Measurements from ENCODE around the gene IL10RB. TPM values are rescaled to one million over a fixed set of nuclear protein-coding genes. Genes with fewer than 3 reads are reported as not detected.
"Not testable (repeated sequence)": the region's sequence is repeated elsewhere in the genome, so short reads cannot be mapped to it uniquely, and the experiment has no call there.

The IL10RB gene
- 2.1 TPM for polyA plus RNA-seq (2013, experiment 1 of 2)
- 2.0 TPM for polyA plus RNA-seq (2013, experiment 2 of 2)

GRCh38 chr21:33266050-33266788 is at the start of gene IL10RB:
TSS of gene IL10RB (plus strand) at chr21:33266367. CDS start at chr21:33266466, 99 bp downstream.
- peak within 1 kb of the TSS; percentile 28 for H3K4ac ChIP-seq (ENCODE audit: low read depth, low read length)
- H3K23ac ChIP-seq (ENCODE audit: low read length): no peak within 1 kb of the TSS
- H3K27ac ChIP-seq (ENCODE audit: low read depth, low read length): no peak within 1 kb of the TSS
- no peaks in the 10 kb centered on the region for H3K79me2 ChIP-seq (ENCODE audit: control insufficient read depth, insufficient read depth, low read length)
- H3K56ac ChIP-seq (ENCODE audit: low read length): peak within 1 kb of the TSS; percentile 85
- H3K27me3 ChIP-seq (ENCODE audit: insufficient read depth, low read length, poor library complexity): no peaks in the 10 kb centered on the region
- WGBS (ENCODE audit: extremely low coverage, insufficient coverage, low lambda C conversion rate): no CpG with 5 or more reads among the region's 60 CpGs
- H2BK120ac ChIP-seq (ENCODE audit: low read depth, low read length): no peak within 1 kb of the TSS
- H3K36me3 ChIP-seq (ENCODE audit: control insufficient read depth, insufficient read depth, low read length): peaks cover 2% of the 10 kb centered on the region
- H3K4me1 ChIP-seq (ENCODE audit: control insufficient read depth, low read depth, low read length): no peaks in the 10 kb centered on the region
- H2AK5ac ChIP-seq (ENCODE audit: low read length): no peak within 1 kb of the TSS
- peak; percentile 73 for DNase-seq
- peak within 1 kb of the TSS; percentile 69 for H4K8ac ChIP-seq (ENCODE audit: low read depth, low read length)
- no peaks in the 10 kb centered on the region for H3K79me1 ChIP-seq (ENCODE audit: low read length)
- H3K9ac ChIP-seq (ENCODE audit: low read length): peak within 1 kb of the TSS; percentile 76
- H3K4me3 ChIP-seq (ENCODE audit: low read length): peak within 1 kb of the TSS; percentile 54
- peak within 1 kb of the TSS; percentile 10 for H3K18ac ChIP-seq (ENCODE audit: low read length)
- no peak within 1 kb of the TSS for H2BK5ac ChIP-seq (ENCODE audit: low read length)
- peak within 1 kb of the TSS; percentile 96 for H3K4me2 ChIP-seq (ENCODE audit: low read length)
- no peak within 1 kb of the TSS for H4K5ac ChIP-seq (ENCODE audit: low read length)
- H2BK15ac ChIP-seq (replicated peaks; ENCODE audit: low read depth): no peak within 1 kb of the TSS

GRCh38 chr21:33217138-33217520 is 49.0 kb upstream of the IL10RB start:
- Histone ChIP-seq H2BK120ac (ENCODE audit: low read depth, low read length) (no peak overlapping the region), H3K9ac (ENCODE audit: low read length) (no peak overlapping the region), H2AK5ac (ENCODE audit: low read length) (no peak overlapping the region), H3K4me2 (ENCODE audit: low read length) (no peak overlapping the region), H2BK5ac (ENCODE audit: low read length) (no peak overlapping the region), H3K56ac (ENCODE audit: low read length) (no peak overlapping the region), H3K4me1 (ENCODE audit: control insufficient read depth, low read depth, low read length) (no peaks in the 10 kb centered on the region), H4K8ac (ENCODE audit: low read depth, low read length) (no peak overlapping the region), H3K23ac (ENCODE audit: low read length) (no peak overlapping the region), H3K4me3 (ENCODE audit: low read length) (no peak overlapping the region), H3K36me3 (ENCODE audit: control insufficient read depth, insufficient read depth, low read length) (no peaks in the 10 kb centered on the region), H2BK15ac (replicated peaks; ENCODE audit: low read depth) (no peak overlapping the region), H3K79me2 (ENCODE audit: control insufficient read depth, insufficient read depth, low read length) (no peaks in the 10 kb centered on the region), H3K27me3 (ENCODE audit: insufficient read depth, low read length, poor library complexity) (no peaks in the 10 kb centered on the region), H4K5ac (ENCODE audit: low read length) (no peak overlapping the region), H3K4ac (ENCODE audit: low read depth, low read length) (no peak overlapping the region), H3K27ac (ENCODE audit: low read depth, low read length) (no peak overlapping the region), H3K18ac (ENCODE audit: low read length) (no peak overlapping the region), H3K79me1 (ENCODE audit: low read length) (no peaks in the 10 kb centered on the region)
- WGBS (ENCODE audit: extremely low coverage, insufficient coverage, low lambda C conversion rate): no CpG with 5 or more reads among the region's 2 CpGs
- no peak for DNase-seq

- no peak overlapping the region for H3K27ac ChIP-seq (ENCODE audit: low read depth, low read length)
- H3K27me3 ChIP-seq (ENCODE audit: insufficient read depth, low read length, poor library complexity): no peaks in the 10 kb centered on the region
- no peak overlapping the region for H2AK5ac ChIP-seq (ENCODE audit: low read length)
- no peak overlapping the region for H3K4me2 ChIP-seq (ENCODE audit: low read length)
- no peaks in the 10 kb centered on the region for H3K4me1 ChIP-seq (ENCODE audit: control insufficient read depth, low read depth, low read length)
- no peak overlapping the region for H3K4ac ChIP-seq (ENCODE audit: low read depth, low read length)
- no peak overlapping the region for H3K23ac ChIP-seq (ENCODE audit: low read length)
- no peaks in the 10 kb centered on the region for H3K79me1 ChIP-seq (ENCODE audit: low read length)
- H3K9ac ChIP-seq (ENCODE audit: low read length): no peak overlapping the region
- H3K18ac ChIP-seq (ENCODE audit: low read length): no peak overlapping the region
- no peak overlapping the region for H4K8ac ChIP-seq (ENCODE audit: low read depth, low read length)
- no peak overlapping the region for H2BK5ac ChIP-seq (ENCODE audit: low read length)
- H3K36me3 ChIP-seq (ENCODE audit: control insufficient read depth, insufficient read depth, low read length): no peaks in the 10 kb centered on the region
- H3K79me2 ChIP-seq (ENCODE audit: control insufficient read depth, insufficient read depth, low read length): no peaks in the 10 kb centered on the region
- no peak overlapping the region for H2BK15ac ChIP-seq (replicated peaks; ENCODE audit: low read depth)
- WGBS (ENCODE audit: extremely low coverage, insufficient coverage, low lambda C conversion rate): no CpG with 5 or more reads among the region's 3 CpGs
- no peak for DNase-seq
- H3K4me3 ChIP-seq (ENCODE audit: low read length): no peak overlapping the region
- no peak overlapping the region for H4K5ac ChIP-seq (ENCODE audit: low read length)
- no peak overlapping the region for H2BK120ac ChIP-seq (ENCODE audit: low read depth, low read length)
- no peak overlapping the region for H3K56ac ChIP-seq (ENCODE audit: low read length)
Observed at GRCh38 chr21:33219300-33219699, 46.9 kb upstream of the IL10RB start.

- Histone ChIP-seq H3K27me3 (ENCODE audit: insufficient read depth, low read length, poor library complexity) (no peaks in the 10 kb centered on the region), H3K4ac (ENCODE audit: low read depth, low read length) (no peak overlapping the region), H3K79me2 (ENCODE audit: control insufficient read depth, insufficient read depth, low read length) (no peaks in the 10 kb centered on the region), H2AK5ac (ENCODE audit: low read length) (no peak overlapping the region), H2BK5ac (ENCODE audit: low read length) (no peak overlapping the region), H3K4me3 (ENCODE audit: low read length) (no peak overlapping the region), H3K36me3 (ENCODE audit: control insufficient read depth, insufficient read depth, low read length) (no peaks in the 10 kb centered on the region), H4K8ac (ENCODE audit: low read depth, low read length) (no peak overlapping the region), H3K23ac (ENCODE audit: low read length) (no peak overlapping the region), H3K9ac (ENCODE audit: low read length) (no peak overlapping the region), H4K5ac (ENCODE audit: low read length) (no peak overlapping the region), H2BK120ac (ENCODE audit: low read depth, low read length) (no peak overlapping the region), H3K18ac (ENCODE audit: low read length) (no peak overlapping the region), H3K4me2 (ENCODE audit: low read length) (no peak overlapping the region), H2BK15ac (replicated peaks; ENCODE audit: low read depth) (no peak overlapping the region), H3K79me1 (ENCODE audit: low read length) (no peaks in the 10 kb centered on the region), H3K4me1 (ENCODE audit: control insufficient read depth, low read depth, low read length) (no peaks in the 10 kb centered on the region), H3K56ac (ENCODE audit: low read length) (no peak overlapping the region), H3K27ac (ENCODE audit: low read depth, low read length) (no peak overlapping the region)
- DNase-seq: no peak
- WGBS (ENCODE audit: extremely low coverage, insufficient coverage, low lambda C conversion rate): no CpG with 5 or more reads among the region's 3 CpGs
Observed at GRCh38 chr21:33219954-33220353, 46.2 kb upstream of the IL10RB start.

- H2BK5ac ChIP-seq (ENCODE audit: low read length); H3K23ac ChIP-seq (ENCODE audit: low read length); H2BK120ac ChIP-seq (ENCODE audit: low read depth, low read length); H4K5ac ChIP-seq (ENCODE audit: low read length); H3K79me2 ChIP-seq (ENCODE audit: control insufficient read depth, insufficient read depth, low read length); H3K9ac ChIP-seq (ENCODE audit: low read length); H3K4ac ChIP-seq (ENCODE audit: low read depth, low read length); H3K4me1 ChIP-seq (ENCODE audit: control insufficient read depth, low read depth, low read length); DNase-seq; H3K18ac ChIP-seq (ENCODE audit: low read length); H3K56ac ChIP-seq (ENCODE audit: low read length); H2AK5ac ChIP-seq (ENCODE audit: low read length); H2BK15ac ChIP-seq (replicated peaks; ENCODE audit: low read depth); H3K27ac ChIP-seq (ENCODE audit: low read depth, low read length); H3K36me3 ChIP-seq (ENCODE audit: control insufficient read depth, insufficient read depth, low read length); H3K27me3 ChIP-seq (ENCODE audit: insufficient read depth, low read length, poor library complexity); H4K8ac ChIP-seq (ENCODE audit: low read depth, low read length); H3K4me3 ChIP-seq (ENCODE audit: low read length); H3K4me2 ChIP-seq (ENCODE audit: low read length); H3K79me1 ChIP-seq (ENCODE audit: low read length): not testable (repeated sequence)
- WGBS (ENCODE audit: extremely low coverage, insufficient coverage, low lambda C conversion rate): no CpG with 5 or more reads among the region's 3 CpGs
Observed at GRCh38 chr21:33225376-33225775, 40.8 kb upstream of the IL10RB start.

- Histone ChIP-seq H2BK5ac (ENCODE audit: low read length) (no peak overlapping the region), H3K27me3 (ENCODE audit: insufficient read depth, low read length, poor library complexity) (no peaks in the 10 kb centered on the region), H3K4ac (ENCODE audit: low read depth, low read length) (no peak overlapping the region), H4K5ac (ENCODE audit: low read length) (no peak overlapping the region), H4K8ac (ENCODE audit: low read depth, low read length) (no peak overlapping the region), H3K56ac (ENCODE audit: low read length) (no peak overlapping the region), H3K4me2 (ENCODE audit: low read length) (no peak overlapping the region), H3K27ac (ENCODE audit: low read depth, low read length) (no peak overlapping the region), H3K79me2 (ENCODE audit: control insufficient read depth, insufficient read depth, low read length) (no peaks in the 10 kb centered on the region), H3K18ac (ENCODE audit: low read length) (no peak overlapping the region), H3K23ac (ENCODE audit: low read length) (no peak overlapping the region), H2BK15ac (replicated peaks; ENCODE audit: low read depth) (no peak overlapping the region), H3K36me3 (ENCODE audit: control insufficient read depth, insufficient read depth, low read length) (no peaks in the 10 kb centered on the region), H3K9ac (ENCODE audit: low read length) (no peak overlapping the region), H2AK5ac (ENCODE audit: low read length) (no peak overlapping the region), H3K79me1 (ENCODE audit: low read length) (no peaks in the 10 kb centered on the region), H3K4me1 (ENCODE audit: control insufficient read depth, low read depth, low read length) (peaks cover 3% of the 10 kb centered on the region), H2BK120ac (ENCODE audit: low read depth, low read length) (no peak overlapping the region), H3K4me3 (ENCODE audit: low read length) (no peak overlapping the region)
- DNase-seq: no peak
- no CpG with 5 or more reads among the region's 3 CpGs for WGBS (ENCODE audit: extremely low coverage, insufficient coverage, low lambda C conversion rate)
Observed at GRCh38 chr21:33228455-33228854, 37.7 kb upstream of the IL10RB start.

Measured in mesendoderm (in vitro differentiated cells).